GM10248 (cell line): ENCODE results near the gene BABAM2.

Source experiments
- CTCF ChIA-PET: fragments of 300-600 bp; sonication (Branson Sonifier 250); formaldehyde crosslinking; extraction: SDS; loops from one replicate; lab custom pipeline; 2021; ENCODE audit warnings: antibody characterized with exemption; lab: Yijun Ruan, JAX
- POLR2A ChIA-PET: fragments of 350-650 bp; sonication (Branson Sonifier 250); formaldehyde crosslinking; extraction: SDS; loops from one replicate; lab custom pipeline; 2020; ENCODE audit warnings: antibody characterized with exemption; lab: Yijun Ruan, JAX
- DNase-seq: peaks from one replicate; pipeline ENCODE4 v3.0.0; 2012; ENCODE audit errors: extremely low spot score
- CTCF ChIP-seq: IDR thresholded peaks from 2 replicates; pipeline ENCODE4 v1.5.1; 2012; ENCODE audit warnings: mild to moderate bottlenecking, low read depth; ENCODE audit errors: extremely low read depth, missing control alignments, control extremely low read depth

BABAM2 gene

DNA sequence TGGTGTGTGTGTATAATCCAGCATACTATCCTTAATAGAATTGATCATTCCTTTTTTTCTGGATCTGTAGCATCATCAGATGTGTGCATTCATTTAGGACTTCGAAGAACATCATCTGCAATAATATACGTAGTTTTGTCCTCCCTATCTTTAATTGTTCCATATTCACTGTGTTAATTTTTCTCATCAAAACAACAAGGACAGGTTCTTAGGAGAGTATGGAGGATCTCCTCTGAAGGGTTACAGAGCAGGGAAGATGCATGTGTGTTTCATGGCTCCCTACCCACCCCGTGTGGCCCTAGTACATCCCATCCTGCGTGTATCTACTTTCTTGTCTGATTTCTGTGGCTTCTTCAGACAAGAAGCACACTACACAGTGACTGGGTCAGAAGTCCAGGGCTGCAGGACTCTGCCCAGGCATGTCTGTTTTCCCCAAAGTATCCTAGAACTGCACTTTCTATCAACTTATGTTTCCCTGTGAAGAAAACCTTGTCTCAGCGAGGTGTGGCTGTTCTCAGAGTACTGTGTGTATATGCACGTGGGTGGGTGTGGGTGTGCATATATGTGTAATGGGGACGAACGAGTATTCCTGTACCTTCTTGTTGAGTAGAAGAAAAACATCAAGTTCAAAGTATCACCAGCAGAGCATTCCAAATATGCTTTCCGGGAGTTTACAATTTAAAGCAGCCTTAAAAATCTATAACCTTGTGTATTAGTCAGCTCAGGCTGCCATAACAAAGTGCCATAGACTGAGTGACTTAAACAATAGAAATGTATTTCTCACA is 281.8 kb downstream of the BABAM2 start:
- no peak for DNase-seq
- CTCF ChIA-PET: no interaction called here
- POLR2A ChIA-PET: no interaction called here

GRCh38 chr2:28173377-28173776 is 282.8 kb downstream of the BABAM2 start:
- ChIA-PET POLR2A (no interaction called here), CTCF (no interaction called here)
- no peak for DNase-seq
- no peak for TF ChIP-seq CTCF

More for the DNA sequence above, 281.8 kb downstream of the BABAM2 start:
- TF ChIP-seq CTCF: no peak

DNA sequence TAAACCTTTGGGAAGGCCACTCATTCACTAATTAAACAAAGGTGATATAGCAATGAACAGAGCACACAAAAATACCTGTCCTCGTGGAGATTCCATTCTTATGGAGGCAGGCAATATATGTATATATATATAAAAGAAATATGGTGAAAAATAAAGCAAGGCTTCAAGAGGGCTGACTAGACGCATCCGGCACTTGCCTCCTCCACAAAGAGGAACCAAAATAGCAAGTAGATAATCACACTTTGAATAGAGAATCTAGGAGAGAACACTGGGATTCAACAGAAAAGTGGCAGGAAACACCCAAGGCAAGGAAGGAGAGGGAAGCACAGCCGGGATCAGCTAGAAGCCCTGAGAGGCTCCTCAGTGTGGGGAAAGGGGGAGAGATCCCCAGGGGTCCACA is 283.7 kb downstream of the BABAM2 start:
- CTCF ChIA-PET: no interaction called here

DNA sequence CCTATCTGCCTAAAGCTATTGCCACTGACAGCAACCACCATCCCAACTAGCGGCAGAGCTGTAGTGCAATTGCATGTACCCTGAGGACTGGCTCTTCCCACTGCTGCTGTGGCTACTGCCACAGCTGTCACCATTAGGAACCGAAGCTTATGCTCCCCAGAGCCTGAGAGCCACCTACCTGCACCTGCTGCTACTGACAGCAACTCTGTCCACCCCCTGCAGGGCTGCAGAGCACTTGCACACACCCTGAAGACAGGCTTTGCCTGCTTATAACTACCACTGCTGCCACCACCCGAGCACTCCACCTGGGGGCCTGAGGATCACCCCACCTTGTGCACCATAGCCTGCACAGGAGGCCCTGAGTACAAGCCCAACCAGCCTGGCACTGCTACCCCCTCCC is 284.5 kb downstream of the BABAM2 start:
- CTCF ChIA-PET: no interaction called here
- DNase-seq: no peak
- TF ChIP-seq CTCF: no peak
- POLR2A ChIA-PET: no interaction called here

More for the DNA sequence above, 283.7 kb downstream of the BABAM2 start:
- TF ChIP-seq CTCF: no peak
- POLR2A ChIA-PET: no interaction called here
- no peak for DNase-seq

- ChIA-PET CTCF (interaction anchor here (1.1 kb wide), 1 partner anchor 16 kb away, joined by 3 read pairs; no protein-coding TSS in a partner anchor), POLR2A (no interaction called here)
- TF ChIP-seq CTCF: no peak
- no peak for DNase-seq
Observed at GRCh38 chr2:28178946-28179345, 288.4 kb downstream of the BABAM2 start.

- CTCF ChIA-PET: no interaction called here
- DNase-seq: no peak
- TF ChIP-seq CTCF: no peak
- POLR2A ChIA-PET: no interaction called here
Observed at GRCh38 chr2:28181801-28182200, 291.3 kb downstream of the BABAM2 start.
